GM23338 (cell line): ENCODE measurements around the gene LYST. TPM values are rescaled to one million over a fixed set of nuclear protein-coding genes. Genes with fewer than 3 reads are reported as not detected.

Experiments used
- ATAC-seq: fragments of 200-7000 bp; cut with Tn5 transposase; 3 replicates; pipeline ENCODE4 v1.9.1; 2020
- DNase-seq: peaks from one replicate; pipeline ENCODE4 v3.0.0-alpha.2; 2015; ENCODE audit warnings: low spot score
- H2AFZ ChIP-seq: fragments of 200-600 bp; sonication (generic); 2 replicates; pipeline ENCODE4 v1.8.0; 2016; ENCODE audit warnings: antibody characterized with exemption, mild to moderate bottlenecking, moderate library complexity
- H3F3A ChIP-seq: fragments of 200-600 bp; sonication (generic); replicated peaks from 2 replicates; pipeline ENCODE4 v1.8.0; 2017; ENCODE audit warnings: antibody characterized with exemption, mixed run types, low read depth
- H3K27ac ChIP-seq: fragments of 200-600 bp; sonication (generic); 2 replicates; pipeline ENCODE4 v1.6.1; 2016; ENCODE audit warnings: low read depth
- H3K27me3 ChIP-seq: fragments of 200-600 bp; sonication (generic); 2 replicates; pipeline ENCODE4 v1.8.0; 2016; ENCODE audit warnings: mild to moderate bottlenecking, mixed run types, moderate library complexity; ENCODE audit not compliant: insufficient read depth
- H3K36me3 ChIP-seq: fragments of 200-600 bp; sonication (generic); 2 replicates; pipeline ENCODE4 v1.8.0; 2016; ENCODE audit warnings: mild to moderate bottlenecking; ENCODE audit not compliant: insufficient read depth
- H3K4me1 ChIP-seq: fragments of 200-600 bp; sonication (generic); 2 replicates; pipeline ENCODE4 v1.8.0; 2016; ENCODE audit warnings: mild to moderate bottlenecking, moderate library complexity; ENCODE audit not compliant: insufficient read depth
- H3K4me2 ChIP-seq: fragments of 200-600 bp; sonication (generic); 2 replicates; pipeline ENCODE4 v1.7.1; 2017; ENCODE audit warnings: mixed run types
- H3K4me3 ChIP-seq: fragments of 200-600 bp; sonication (generic); 2 replicates; pipeline ENCODE4 v1.6.1; 2016; ENCODE audit warnings: mixed run types
- H3K79me2 ChIP-seq: fragments of 200-600 bp; sonication (generic); replicated peaks from 2 replicates; pipeline ENCODE4 v1.8.0; 2017; ENCODE audit warnings: mild to moderate bottlenecking; ENCODE audit not compliant: insufficient read depth
- H3K9me2 ChIP-seq: fragments of 200-600 bp; sonication (generic); 2 replicates; pipeline ENCODE4 v1.8.0; 2017; ENCODE audit not compliant: insufficient read depth
- H4K20me1 ChIP-seq: fragments of 200-600 bp; sonication (generic); replicated peaks from 2 replicates; pipeline ENCODE4 v1.8.0; 2017; ENCODE audit warnings: mild to moderate bottlenecking; ENCODE audit not compliant: insufficient read depth
- H3K27ac Mint-ChIP-seq: 2 replicates; pipeline ENCODE4 v1.8.0; 2020; ENCODE audit warnings: inconsistent platforms, mild to moderate bottlenecking, moderate library complexity, mixed read lengths
- H3K27me3 Mint-ChIP-seq: 3 replicates; pipeline ENCODE4 v1.8.0; 2022; ENCODE audit warnings: low read depth, mild to moderate bottlenecking, moderate library complexity, mixed read lengths, inconsistent platforms; ENCODE audit not compliant: insufficient read depth, poor library complexity
- H3K36me3 Mint-ChIP-seq: 3 replicates; pipeline ENCODE4 v1.8.0; 2021; ENCODE audit warnings: low read depth, mild to moderate bottlenecking, inconsistent platforms, moderate library complexity, mixed read lengths
- H3K4me1 Mint-ChIP-seq: 3 replicates; pipeline ENCODE4 v1.8.0; 2020; ENCODE audit warnings: mild to moderate bottlenecking, inconsistent platforms, mixed read lengths
- H3K4me3 Mint-ChIP-seq: 3 replicates; pipeline ENCODE4 v1.8.0; 2021; ENCODE audit warnings: moderate library complexity, mild to moderate bottlenecking, inconsistent platforms, mixed read lengths
- H3K9me3 Mint-ChIP-seq: 3 replicates; pipeline ENCODE4 v1.8.0; 2020; ENCODE audit warnings: moderate library complexity, mild to moderate bottlenecking, inconsistent platforms, mixed read lengths
- CREB1 ChIP-seq: fragments of 250-450 bp; sonication (Bioruptor Pico); IDR thresholded peaks from 2 replicates; pipeline ENCODE4 v1.5.0; 2020; ENCODE audit warnings: low read depth, mild to moderate bottlenecking, moderate library complexity
- ETS1 ChIP-seq: IDR thresholded peaks from 2 replicates; pipeline ENCODE4 v1.6.1; 2016; ENCODE audit warnings: antibody characterized with exemption
- EZH2 ChIP-seq: fragments of 200-600 bp; sonication (generic); IDR thresholded peaks from one replicate; pipeline ENCODE4 v1.8.0; 2017; ENCODE audit warnings: antibody characterized with exemption, mild to moderate bottlenecking, low read depth; ENCODE audit not compliant: unreplicated experiment
- JUNB ChIP-seq: IDR thresholded peaks from one replicate; pipeline ENCODE4 v1.6.1; 2016; ENCODE audit warnings: antibody characterized with exemption; ENCODE audit not compliant: unreplicated experiment
- POLR2AphosphoS5 ChIP-seq: IDR thresholded peaks from 2 replicates; pipeline ENCODE4 v1.6.1; 2016; ENCODE audit warnings: antibody characterized with exemption, low read depth
- ZNF114 ChIP-seq: fragments of 250-450 bp; sonication (Bioruptor Pico); IDR thresholded peaks from 2 replicates; pipeline ENCODE4 v1.5.0; 2020; ENCODE audit warnings: mild to moderate bottlenecking, moderate library complexity
- polyA plus RNA-seq: library from polyadenylated mRNA; unstranded; fragments of >200 nt; fragmentation: Nextera tagmentation; extraction: Ambion mirVana; gene quantifications from 2 replicates; pipeline ENCODE4 v1.2.1, GENCODE V29; 2016
- total RNA-seq: library from RNA; depleted of rRNA; stranded (reverse); fragments of >200 nt; shearing (Covaris generic); gene quantifications from 2 replicates; pipeline ENCODE4 v1.2.3, GENCODE V29; 2014
- TF ChIP-seq, protein P1 (sequence below): fragments of 250-450 bp; sonication (Bioruptor Pico); IDR thresholded peaks from 2 replicates; pipeline ENCODE4 v1.5.0; 2020; ENCODE audit warnings: mild to moderate bottlenecking, moderate library complexity

The LYST gene
- total and polyA plus RNA-seq, 2 experiments from 2014 or later: 0.21 to 1.0 TPM

DNA sequence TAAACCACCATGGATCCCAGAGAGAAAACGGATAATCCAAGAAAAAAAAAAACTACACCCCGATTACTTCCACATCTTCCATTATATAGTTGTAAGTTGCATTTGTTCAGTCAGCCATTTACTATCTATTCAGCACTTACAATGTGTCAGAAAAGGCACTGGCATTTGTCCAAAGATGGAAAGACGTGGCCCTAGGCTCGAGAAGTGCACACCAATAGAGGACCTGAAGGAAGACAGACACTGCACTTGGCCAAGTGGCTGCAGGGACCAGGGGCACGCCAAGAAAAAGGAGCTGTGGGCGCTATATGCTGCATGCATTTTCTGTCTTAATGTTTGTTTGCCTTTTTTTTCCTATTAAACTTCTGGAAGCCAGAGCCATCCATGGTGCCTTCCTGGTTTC, 45.2 kb upstream of the LYST start:
- Histone ChIP-seq H3F3A (no peaks in the 10 kb centered on the region), H3K27ac (no peak overlapping the region), H3K9me2 (no peaks in the 10 kb centered on the region), H3K79me2 (no peaks in the 10 kb centered on the region), H3K4me2 (no peak overlapping the region), H4K20me1 (no peaks in the 10 kb centered on the region), H3K4me1 (no peaks in the 10 kb centered on the region), H3K4me3 (no peak overlapping the region), H2AFZ (no peak overlapping the region), H3K27me3 (no peaks in the 10 kb centered on the region), H3K36me3 (no peaks in the 10 kb centered on the region)
- no peak for ATAC-seq
- H3K9me3 Mint-ChIP-seq: no peaks in the 10 kb centered on the region
- peaks cover 13% of the 10 kb centered on the region; the same call in 2 of the 3 replicates for H3K4me1 Mint-ChIP-seq
- no peaks in the 10 kb centered on the region for H3K36me3 Mint-ChIP-seq
- peaks cover 4% of the 10 kb centered on the region for H3K27me3 Mint-ChIP-seq
- H3K4me3 Mint-ChIP-seq: no peak overlapping the region
- no peak for DNase-seq
- TF ChIP-seq, protein P1, sequence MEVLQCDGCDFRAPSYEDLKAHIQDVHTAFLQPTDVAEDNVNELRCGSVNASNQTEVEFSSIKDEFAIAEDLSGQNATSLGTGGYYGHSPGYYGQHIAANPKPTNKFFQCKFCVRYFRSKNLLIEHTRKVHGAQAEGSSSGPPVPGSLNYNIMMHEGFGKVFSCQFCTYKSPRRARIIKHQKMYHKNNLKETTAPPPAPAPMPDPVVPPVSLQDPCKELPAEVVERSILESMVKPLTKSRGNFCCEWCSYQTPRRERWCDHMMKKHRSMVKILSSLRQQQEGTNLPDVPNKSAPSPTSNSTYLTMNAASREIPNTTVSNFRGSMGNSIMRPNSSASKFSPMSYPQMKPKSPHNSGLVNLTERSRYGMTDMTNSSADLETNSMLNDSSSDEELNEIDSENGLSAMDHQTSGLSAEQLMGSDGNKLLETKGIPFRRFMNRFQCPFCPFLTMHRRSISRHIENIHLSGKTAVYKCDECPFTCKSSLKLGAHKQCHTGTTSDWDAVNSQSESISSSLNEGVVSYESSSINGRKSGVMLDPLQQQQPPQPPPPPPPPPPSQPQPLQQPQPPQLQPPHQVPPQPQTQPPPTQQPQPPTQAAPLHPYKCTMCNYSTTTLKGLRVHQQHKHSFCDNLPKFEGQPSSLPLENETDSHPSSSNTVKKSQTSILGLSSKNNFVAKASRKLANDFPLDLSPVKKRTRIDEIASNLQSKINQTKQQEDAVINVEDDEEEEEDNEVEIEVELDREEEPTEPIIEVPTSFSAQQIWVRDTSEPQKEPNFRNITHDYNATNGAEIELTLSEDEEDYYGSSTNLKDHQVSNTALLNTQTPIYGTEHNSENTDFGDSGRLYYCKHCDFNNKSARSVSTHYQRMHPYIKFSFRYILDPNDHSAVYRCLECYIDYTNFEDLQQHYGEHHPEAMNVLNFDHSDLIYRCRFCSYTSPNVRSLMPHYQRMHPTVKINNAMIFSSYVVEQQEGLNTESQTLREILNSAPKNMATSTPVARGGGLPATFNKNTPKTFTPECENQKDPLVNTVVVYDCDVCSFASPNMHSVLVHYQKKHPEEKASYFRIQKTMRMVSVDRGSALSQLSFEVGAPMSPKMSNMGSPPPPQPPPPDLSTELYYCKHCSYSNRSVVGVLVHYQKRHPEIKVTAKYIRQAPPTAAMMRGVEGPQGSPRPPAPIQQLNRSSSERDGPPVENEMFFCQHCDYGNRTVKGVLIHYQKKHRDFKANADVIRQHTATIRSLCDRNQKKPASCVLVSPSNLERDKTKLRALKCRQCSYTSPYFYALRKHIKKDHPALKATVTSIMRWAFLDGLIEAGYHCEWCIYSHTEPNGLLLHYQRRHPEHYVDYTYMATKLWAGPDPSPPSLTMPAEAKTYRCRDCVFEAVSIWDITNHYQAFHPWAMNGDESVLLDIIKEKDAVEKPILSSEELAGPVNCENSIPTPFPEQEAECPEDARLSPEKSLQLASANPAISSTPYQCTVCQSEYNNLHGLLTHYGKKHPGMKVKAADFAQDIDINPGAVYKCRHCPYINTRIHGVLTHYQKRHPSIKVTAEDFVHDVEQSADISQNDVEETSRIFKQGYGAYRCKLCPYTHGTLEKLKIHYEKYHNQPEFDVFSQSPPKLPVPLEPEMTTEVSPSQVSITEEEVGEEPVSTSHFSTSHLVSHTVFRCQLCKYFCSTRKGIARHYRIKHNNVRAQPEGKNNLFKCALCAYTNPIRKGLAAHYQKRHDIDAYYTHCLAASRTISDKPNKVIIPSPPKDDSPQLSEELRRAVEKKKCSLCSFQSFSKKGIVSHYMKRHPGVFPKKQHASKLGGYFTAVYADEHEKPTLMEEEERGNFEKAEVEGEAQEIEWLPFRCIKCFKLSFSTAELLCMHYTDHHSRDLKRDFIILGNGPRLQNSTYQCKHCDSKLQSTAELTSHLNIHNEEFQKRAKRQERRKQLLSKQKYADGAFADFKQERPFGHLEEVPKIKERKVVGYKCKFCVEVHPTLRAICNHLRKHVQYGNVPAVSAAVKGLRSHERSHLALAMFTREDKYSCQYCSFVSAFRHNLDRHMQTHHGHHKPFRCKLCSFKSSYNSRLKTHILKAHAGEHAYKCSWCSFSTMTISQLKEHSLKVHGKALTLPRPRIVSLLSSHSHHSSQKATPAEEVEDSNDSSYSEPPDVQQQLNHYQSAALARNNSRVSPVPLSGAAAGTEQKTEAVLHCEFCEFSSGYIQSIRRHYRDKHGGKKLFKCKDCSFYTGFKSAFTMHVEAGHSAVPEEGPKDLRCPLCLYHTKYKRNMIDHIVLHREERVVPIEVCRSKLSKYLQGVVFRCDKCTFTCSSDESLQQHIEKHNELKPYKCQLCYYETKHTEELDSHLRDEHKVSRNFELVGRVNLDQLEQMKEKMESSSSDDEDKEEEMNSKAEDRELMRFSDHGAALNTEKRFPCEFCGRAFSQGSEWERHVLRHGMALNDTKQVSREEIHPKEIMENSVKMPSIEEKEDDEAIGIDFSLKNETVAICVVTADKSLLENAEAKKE (CRISPR knock-in tag): no peak
- TF ChIP-seq ZNF114 (CRISPR knock-in tag): no peak
- no peak for TF ChIP-seq POLR2AphosphoS5
- TF ChIP-seq EZH2: no peak
- TF ChIP-seq JUNB: no peak
- TF ChIP-seq CREB1: no peak
- H3K27ac Mint-ChIP-seq: no peak overlapping the region

GRCh38 chr1:235911300-235911662, 44.6 kb upstream of the LYST start:
- Histone ChIP-seq H4K20me1 (no peaks in the 10 kb centered on the region), H3K27ac (no peak overlapping the region), H2AFZ (no peak overlapping the region), H3K9me2 (peaks cover 3% of the 10 kb centered on the region; the same call in 1 of the 2 replicates), H3K79me2 (no peaks in the 10 kb centered on the region), H3K4me3 (no peak overlapping the region), H3K4me1 (no peaks in the 10 kb centered on the region), H3K36me3 (no peaks in the 10 kb centered on the region), H3F3A (no peaks in the 10 kb centered on the region), H3K27me3 (no peaks in the 10 kb centered on the region), H3K4me2 (no peak overlapping the region)
- no peak overlapping the region for H3K27ac Mint-ChIP-seq
- no peak overlapping the region for H3K4me3 Mint-ChIP-seq
- H3K27me3 Mint-ChIP-seq: peaks cover 4% of the 10 kb centered on the region
- H3K36me3 Mint-ChIP-seq: no peaks in the 10 kb centered on the region
- H3K9me3 Mint-ChIP-seq: no peaks in the 10 kb centered on the region
- DNase-seq: no peak
- H3K4me1 Mint-ChIP-seq: peaks cover 13% of the 10 kb centered on the region; the same call in 2 of the 3 replicates
- ATAC-seq: no peak
- TF ChIP-seq ETS1 (no peak), CREB1 (no peak)
